Mesenchymal stem cell (in vitro differentiated cells and primary cell): Measurements from ENCODE around the gene F3.

Source experiments
- DNase-seq: peaks from one replicate; pipeline ENCODE4 v3.0.0-alpha.2; 2013
- H2AFZ ChIP-seq: one replicate; pipeline ENCODE4 v1.6.1; 2013; ENCODE audit warnings: low read depth, mild to moderate bottlenecking, control low read depth, inconsistent platforms, low read length, moderate library complexity
- H2AK5ac ChIP-seq: 2 replicates; pipeline ENCODE4 v1.6.1; 2013; ENCODE audit warnings: low read length, moderate library complexity, mild to moderate bottlenecking, inconsistent platforms; ENCODE audit not compliant: severe bottlenecking
- H2BK120ac ChIP-seq: one replicate; pipeline ENCODE4 v1.6.1; 2013; ENCODE audit warnings: low read depth, mild to moderate bottlenecking, inconsistent platforms, low read length, moderate library complexity
- H2BK12ac ChIP-seq, 2 experiments: one replicate each; pipeline ENCODE4 v1.6.1; 2013; ENCODE audit warnings: inconsistent platforms in 2 of 2, low read length in 2 of 2, mild to moderate bottlenecking in 2 of 2, moderate library complexity in 2 of 2, control low read depth in 1 of 2
- H2BK15ac ChIP-seq: one replicate; pipeline ENCODE4 v1.6.1; 2013; ENCODE audit warnings: mild to moderate bottlenecking, low read depth, inconsistent platforms; ENCODE audit not compliant: poor library complexity, severe bottlenecking
- H2BK5ac ChIP-seq: 2 replicates; pipeline ENCODE4 v1.6.1; 2013; ENCODE audit warnings: low read depth, mild to moderate bottlenecking, low read length, control low read depth, inconsistent platforms; ENCODE audit not compliant: poor library complexity, severe bottlenecking
- H3K14ac ChIP-seq, 2 experiments: one replicate each; pipeline ENCODE4 v1.6.1; 2013; ENCODE audit warnings: inconsistent platforms in 2 of 2, low read length in 2 of 2, control low read depth in 1 of 2, mild to moderate bottlenecking in 1 of 2, moderate library complexity in 1 of 2
- H3K18ac ChIP-seq, 2 experiments: one replicate each; pipeline ENCODE4 v1.6.1; 2013; ENCODE audit warnings: inconsistent platforms in 2 of 2, low read length in 2 of 2, control low read depth in 1 of 2, low read depth in 1 of 2, mild to moderate bottlenecking in 1 of 2
- H3K23ac ChIP-seq, 2 experiments: one replicate each; pipeline ENCODE4 v1.6.1; 2013; ENCODE audit warnings: inconsistent platforms in 2 of 2, low read length in 2 of 2, mild to moderate bottlenecking in 2 of 2, moderate library complexity in 2 of 2, control low read depth in 1 of 2
- H3K27ac ChIP-seq: 2 replicates; pipeline ENCODE4 v1.5.1; 2013; ENCODE audit warnings: mild to moderate bottlenecking, moderate library complexity, low read length, control low read depth, inconsistent platforms; ENCODE audit not compliant: poor library complexity, severe bottlenecking
- H3K27me3 ChIP-seq, 2 experiments: 2 replicates each; pipeline versions ENCODE4 v1.6.1 to v1.7.0; 2013; ENCODE audit warnings: low read length in 2 of 2, mild to moderate bottlenecking in 2 of 2, moderate library complexity in 2 of 2, control low read depth in 1 of 2, inconsistent platforms in 1 of 2; ENCODE audit not compliant: control insufficient read depth in 1 of 2, insufficient read depth in 1 of 2
- H3K36me3 ChIP-seq, 2 experiments: 2 replicates each; pipeline versions ENCODE4 v1.6.1 to v1.7.0; 2013; ENCODE audit warnings: low read length in 2 of 2, control low read depth in 1 of 2, inconsistent platforms in 1 of 2, low read depth in 1 of 2, mild to moderate bottlenecking in 1 of 2; ENCODE audit not compliant: insufficient read depth in 2 of 2, control insufficient read depth in 1 of 2
- H3K4ac ChIP-seq, 2 experiments: one replicate each; pipeline ENCODE4 v1.6.1; 2013; ENCODE audit warnings: inconsistent platforms in 2 of 2, low read length in 2 of 2, mild to moderate bottlenecking in 2 of 2, moderate library complexity in 2 of 2, control low read depth in 1 of 2, low read depth in 1 of 2
- H3K4me1 ChIP-seq: 2 replicates; pipeline ENCODE4 v1.6.1; 2013; ENCODE audit warnings: low read depth, low read length, control low read depth; ENCODE audit not compliant: control insufficient read depth, insufficient read depth
- H3K4me2 ChIP-seq: 2 replicates; pipeline ENCODE4 v1.6.1; 2013; ENCODE audit warnings: low read length, mild to moderate bottlenecking, inconsistent platforms; ENCODE audit not compliant: poor library complexity, severe bottlenecking
- H3K4me3 ChIP-seq, 2 experiments: 2 replicates each; pipeline versions ENCODE4 v1.5.1 to v1.7.0; 2013; ENCODE audit warnings: low read length in 2 of 2, mild to moderate bottlenecking in 2 of 2, control low read depth in 1 of 2, low read depth in 1 of 2; ENCODE audit not compliant: insufficient read depth in 1 of 2
- H3K79me1 ChIP-seq: replicated peaks from 2 replicates; pipeline ENCODE4 v1.6.1; 2013; ENCODE audit warnings: mild to moderate bottlenecking, control low read depth, low read length, inconsistent platforms; ENCODE audit not compliant: poor library complexity, severe bottlenecking
- H3K9ac ChIP-seq: 2 replicates; pipeline ENCODE4 v1.7.0; 2013; ENCODE audit warnings: mild to moderate bottlenecking, low read length, moderate library complexity
- H3K9me3 ChIP-seq: 2 replicates; pipeline ENCODE4 v1.7.0; 2013; ENCODE audit warnings: mild to moderate bottlenecking, low read length; ENCODE audit not compliant: control insufficient read depth
- H4K8ac ChIP-seq: one replicate; pipeline ENCODE4 v1.6.1; 2013; ENCODE audit warnings: inconsistent platforms, mild to moderate bottlenecking, low read length, moderate library complexity
- H4K91ac ChIP-seq: one replicate; pipeline ENCODE4 v1.6.1; 2013; ENCODE audit warnings: mild to moderate bottlenecking, low read length, inconsistent platforms
- WGBS: methylation state at CpG from one replicate; pipeline ENCODE4 v1.1.7; 2013; ENCODE audit warnings: mixed read lengths; 5-methylcytosine and 5-hydroxymethylcytosine counted together

Gene F3

DNA sequence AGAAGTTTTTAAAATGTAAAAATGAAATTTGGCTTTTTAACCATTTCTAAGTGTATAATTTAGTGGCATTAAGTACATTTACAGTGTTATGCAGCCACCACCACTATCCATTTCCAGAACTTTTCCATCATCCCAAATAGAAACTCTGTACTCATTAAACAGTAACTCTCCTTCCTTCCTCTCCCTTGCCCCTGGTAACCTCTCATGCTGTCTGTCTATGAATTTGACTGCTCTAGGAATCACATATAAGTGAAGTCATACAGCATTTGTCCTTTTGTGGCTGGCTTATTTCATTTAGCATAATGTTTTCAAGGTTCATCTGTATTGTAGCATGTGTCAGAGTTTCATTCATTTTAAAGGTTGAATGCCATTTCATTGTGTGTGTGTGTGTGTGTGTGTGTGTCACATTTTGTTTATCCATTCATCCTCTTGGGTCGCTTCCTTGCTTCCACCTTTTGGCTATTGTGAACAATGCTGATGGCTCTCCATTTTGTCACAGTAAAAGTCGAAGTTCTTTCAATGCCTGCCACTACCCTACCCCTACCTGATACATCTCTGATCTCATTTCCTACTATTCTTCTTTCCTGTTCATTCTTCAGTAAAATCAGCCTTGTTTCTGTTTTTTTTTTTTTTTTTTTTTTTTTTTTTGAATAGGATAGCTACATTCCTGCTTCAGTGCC, 45.3 kb downstream of the F3 start:
- H2AK5ac ChIP-seq, result no peak overlapping the region
- H4K91ac ChIP-seq, result no peak overlapping the region
- no peak overlapping the region for H2BK120ac ChIP-seq
- no peak overlapping the region for H2BK12ac ChIP-seq
- no peak overlapping the region for H3K4me2 ChIP-seq
- H2BK5ac ChIP-seq, result no peak overlapping the region
- no peak overlapping the region for H4K8ac ChIP-seq
- DNase-seq, result no peak
- H3K18ac ChIP-seq, result no peak overlapping the region
- no peak overlapping the region for H3K4me3 ChIP-seq
- peaks cover 1% of the 10 kb centered on the region for H3K79me1 ChIP-seq
- H3K14ac ChIP-seq, result no peak overlapping the region
- no peaks in the 10 kb centered on the region for H3K27me3 ChIP-seq
- no peaks in the 10 kb centered on the region for H3K4me1 ChIP-seq
- WGBS, result 93% methylated on average over 2 of the region's 2 CpGs
- no peak overlapping the region for H3K23ac ChIP-seq
- no peak overlapping the region for H2BK15ac ChIP-seq
- peaks cover 0 to 41% of the 10 kb centered on the region in 2 experiments for H3K36me3 ChIP-seq
- no peak overlapping the region for H3K27ac ChIP-seq
- no peak overlapping the region for H2AFZ ChIP-seq
- no peak overlapping the region for H3K4ac ChIP-seq
- H3K9ac ChIP-seq, result no peak overlapping the region
- H3K9me3 ChIP-seq, result no peaks in the 10 kb centered on the region

DNA sequence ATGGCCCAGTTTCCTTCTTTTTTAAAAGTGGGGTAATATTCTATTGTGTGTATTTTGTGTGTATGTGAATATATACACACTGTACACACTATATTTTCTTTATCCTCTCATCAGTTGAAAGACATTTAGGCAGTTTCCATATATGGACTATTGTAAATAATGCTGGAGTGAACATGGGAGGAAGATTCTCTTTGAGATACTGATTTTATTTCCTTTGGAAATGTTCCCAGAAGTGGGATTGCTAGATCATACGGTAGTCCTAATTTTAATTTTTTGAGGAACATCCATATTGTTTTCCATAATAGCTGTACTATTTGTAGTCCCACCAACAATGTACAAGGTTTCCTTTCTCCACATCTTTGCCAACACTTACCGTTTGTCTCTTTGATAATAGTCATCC, 51.0 kb downstream of the F3 start:
- no peak overlapping the region for H2BK15ac ChIP-seq
- no peak overlapping the region for H3K4me3 ChIP-seq
- H3K4ac ChIP-seq, result no peak overlapping the region
- no peak overlapping the region for H3K9ac ChIP-seq
- no peak overlapping the region for H3K23ac ChIP-seq
- no peak overlapping the region for H4K8ac ChIP-seq
- no peak overlapping the region for H3K27ac ChIP-seq
- no peak overlapping the region for H2AFZ ChIP-seq
- peaks cover 3% of the 10 kb centered on the region for H3K79me1 ChIP-seq
- H2BK5ac ChIP-seq, result no peak overlapping the region
- H3K27me3 ChIP-seq, result no peaks in the 10 kb centered on the region
- H3K4me2 ChIP-seq, result no peak overlapping the region
- H4K91ac ChIP-seq, result no peak overlapping the region
- no CpG with 5 or more reads among the region's 2 CpGs for WGBS
- no peak overlapping the region for H2AK5ac ChIP-seq
- no peak overlapping the region for H3K14ac ChIP-seq
- H3K18ac ChIP-seq, result no peak overlapping the region
- H3K9me3 ChIP-seq, result no peaks in the 10 kb centered on the region
- no peak for DNase-seq
- H2BK12ac ChIP-seq, result no peak overlapping the region
- no peak overlapping the region for H2BK120ac ChIP-seq
- no peaks in the 10 kb centered on the region for H3K4me1 ChIP-seq
- H3K36me3 ChIP-seq, result peaks cover 0 to 51% of the 10 kb centered on the region in 2 experiments

GRCh38 chr1:94486990-94487389, 54.6 kb downstream of the F3 start:
- Histone ChIP-seq H3K4me1 (no peaks in the 10 kb centered on the region), H2AK5ac (no peak overlapping the region), H3K14ac (no peak overlapping the region), H2BK120ac (no peak overlapping the region), H3K18ac (peak overlapping the region in 1 of 2 experiments; percentile 8), H2AFZ (no peak overlapping the region), H3K27ac (no peak overlapping the region), H2BK5ac (no peak overlapping the region), H3K4me2 (no peak overlapping the region), H3K9me3 (no peaks in the 10 kb centered on the region), H2BK12ac (no peak overlapping the region), H3K36me3 (peaks cover 0 to 50% of the 10 kb centered on the region in 2 experiments), H3K79me1 (peaks cover 6% of the 10 kb centered on the region), H2BK15ac (no peak overlapping the region), H3K4me3 (no peak overlapping the region), H4K8ac (no peak overlapping the region), H3K9ac (no peak overlapping the region), H4K91ac (no peak overlapping the region), H3K27me3 (no peaks in the 10 kb centered on the region), H3K23ac (no peak overlapping the region), H3K4ac (no peak overlapping the region)
- DNase-seq, result no peak
- 95% methylated on average over 3 of the region's 5 CpGs for WGBS

GRCh38 chr1:94481473-94481933, 60.1 kb downstream of the F3 start:
- Histone ChIP-seq H3K18ac (no peak overlapping the region), H2BK12ac (no peak overlapping the region), H3K27ac (no peak overlapping the region), H2BK120ac (no peak overlapping the region), H3K14ac (no peak overlapping the region), H2BK5ac (no peak overlapping the region), H3K4me3 (no peak overlapping the region), H4K91ac (no peak overlapping the region), H2AK5ac (no peak overlapping the region), H3K79me1 (peaks cover 5% of the 10 kb centered on the region), H3K36me3 (peaks cover 0 to 26% of the 10 kb centered on the region in 2 experiments), H3K9ac (peak overlapping the region; percentile 42), H2BK15ac (no peak overlapping the region), H3K4me2 (no peak overlapping the region), H3K23ac (no peak overlapping the region), H3K9me3 (no peaks in the 10 kb centered on the region), H2AFZ (no peak overlapping the region), H3K4me1 (no peaks in the 10 kb centered on the region), H3K4ac (no peak overlapping the region), H4K8ac (no peak overlapping the region), H3K27me3 (no peaks in the 10 kb centered on the region)
- 4% methylated on average over 4 of the region's 4 CpGs for WGBS
- peak; percentile 78 for DNase-seq
